Stimulated activated CD4-positive, alpha-beta T cell treated with anti-CD3 and anti-CD28 coated beads, Interleukin-1b, Interleukin-23, amount 100 ng/mL, for 24 hours (primary cell): ENCODE measurements around the gene ZNF296.

Source experiments
- DNase-seq, 4 experiments: peaks; one replicate each; pipeline ENCODE4 v3.0.0-alpha.2; 2020; ENCODE audit warnings: low read depth in 4 of 4, low spot score in 1 of 4

The ZNF296 gene

DNA sequence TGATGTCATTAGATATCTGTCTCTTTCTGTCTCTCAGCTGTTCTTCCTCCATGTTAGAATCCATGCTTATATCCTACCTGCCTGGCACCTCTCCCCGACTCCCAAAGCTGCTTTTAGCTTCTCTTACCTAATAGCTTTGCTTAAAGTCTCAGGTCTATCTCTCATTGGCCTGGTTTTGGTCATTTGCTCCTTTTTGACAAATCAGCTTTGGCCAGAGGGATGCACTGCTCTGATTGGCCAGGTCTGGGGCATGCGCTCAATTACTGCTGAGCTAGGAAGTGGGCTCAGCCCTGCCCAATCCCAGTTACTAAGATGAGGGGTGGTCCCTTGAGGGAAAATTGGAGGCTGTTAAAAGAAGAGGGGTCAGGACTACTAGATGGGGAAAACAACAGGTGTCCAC lies 48.9 kb downstream of the ZNF296 start:
- no peak for DNase-seq

GRCh38 chr19:45025264-45025663 lies 51.0 kb downstream of the ZNF296 start:
- DNase-seq: no peak

DNA sequence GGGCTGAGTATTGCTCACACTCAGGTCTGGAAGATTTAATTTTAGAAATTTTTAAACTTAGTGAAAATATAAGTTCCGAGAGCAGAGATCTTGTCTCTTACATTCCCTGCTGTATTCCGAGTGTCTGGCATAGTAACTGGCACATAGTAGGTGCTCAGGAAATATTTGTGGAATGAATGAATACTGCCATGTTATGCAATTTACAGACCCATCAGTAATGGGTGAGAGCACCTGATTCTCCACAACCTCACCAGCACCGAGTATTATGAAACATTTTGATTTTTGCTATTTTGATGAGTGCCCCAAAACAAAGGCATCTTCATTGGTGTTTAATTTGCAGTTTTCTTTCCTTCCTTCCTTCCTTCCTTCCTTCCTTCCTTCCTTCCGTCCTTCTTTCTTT lies 53.2 kb downstream of the ZNF296 start:
- no peak for DNase-seq

DNA sequence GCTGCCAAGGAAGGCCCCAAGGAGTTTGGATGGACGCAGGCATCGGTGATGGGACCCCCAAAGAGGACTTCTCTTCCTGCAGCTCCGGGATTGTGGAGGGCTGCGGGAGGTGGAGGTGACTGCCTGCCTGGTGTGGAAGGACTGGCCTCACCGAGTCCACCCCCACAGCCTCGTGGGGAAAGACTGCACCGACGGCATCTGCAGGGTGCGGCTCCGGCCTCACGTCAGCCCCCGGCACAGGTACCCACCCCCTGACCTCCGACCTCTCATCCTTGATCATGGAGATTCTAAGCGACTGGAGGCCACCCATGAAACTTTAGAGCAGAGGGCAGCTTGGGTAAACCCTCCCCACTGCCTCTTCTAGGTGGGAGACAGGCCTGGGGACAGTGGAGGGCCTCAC lies 54.3 kb downstream of the ZNF296 start:
- DNase-seq: no peak
